HG02981 (cell line): ENCODE data around the gene PHLDA2.
"Not testable (repeated sequence)": the region's sequence is repeated elsewhere in the genome, so short reads cannot be mapped to it uniquely, and the experiment has no call there.

Source experiments
- ATAC-seq: cut with Tn5 transposase; IDR thresholded peaks from one replicate; pipeline ENCODE4 v1.9.1; 2021; ENCODE audit warnings: mild to moderate bottlenecking, moderate library complexity; ENCODE audit not compliant: unreplicated experiment

Gene PHLDA2

DNA sequence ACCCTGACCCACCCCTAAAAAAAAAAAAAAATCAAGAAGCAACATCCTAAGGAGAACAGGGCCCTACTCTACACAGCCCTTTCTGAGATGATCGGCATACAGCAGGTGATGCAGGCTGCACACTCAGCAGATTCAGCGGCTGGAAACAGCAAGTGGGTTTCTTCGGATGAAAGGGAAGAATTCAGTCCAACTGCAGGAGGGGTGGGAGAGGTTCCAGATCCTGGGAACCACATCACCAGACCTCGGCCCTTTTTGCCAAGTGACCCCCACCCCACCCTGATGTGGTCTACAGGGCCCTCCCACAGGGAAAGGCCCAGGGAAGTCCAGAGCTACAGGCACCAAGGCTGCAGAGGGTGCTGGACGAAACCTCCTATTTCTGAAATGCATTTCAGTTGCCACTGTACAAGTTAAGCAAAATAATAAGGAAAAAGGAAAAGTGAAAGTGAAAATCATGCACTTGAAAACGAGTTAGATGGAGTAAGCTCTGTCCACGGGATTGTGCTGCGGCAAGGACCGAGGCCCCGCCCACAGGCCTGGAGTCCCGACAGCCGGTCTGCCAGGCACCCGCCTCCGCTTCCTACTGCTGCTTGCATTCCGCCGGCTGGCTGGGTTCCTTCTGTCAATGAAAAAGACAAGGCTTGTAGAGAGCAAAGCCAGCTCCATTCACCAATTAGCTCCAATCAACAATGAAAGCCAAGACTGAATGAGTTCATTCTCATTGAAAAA, 16.0 kb upstream of the PHLDA2 start:
- no peak for ATAC-seq

DNA sequence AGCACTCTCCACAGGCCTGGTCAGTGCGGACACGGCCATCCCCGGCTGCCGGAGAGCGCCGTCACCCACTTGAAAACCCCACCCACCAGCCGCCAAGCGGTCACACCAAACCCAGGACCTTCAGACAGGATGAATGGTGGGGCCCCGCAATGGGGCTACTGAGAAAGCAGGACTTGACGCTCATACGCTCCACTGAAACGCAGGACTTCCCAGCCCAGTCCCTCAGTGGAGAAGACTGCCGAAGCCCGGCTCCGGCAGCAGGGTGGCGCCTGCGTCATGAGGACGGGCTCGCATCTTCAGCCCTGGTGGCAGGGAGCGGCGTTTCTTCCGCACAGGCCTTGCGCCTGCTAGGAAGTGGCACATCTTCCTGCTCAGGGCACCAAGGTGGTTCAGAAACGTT, 15.3 kb upstream of the PHLDA2 start:
- no peak for ATAC-seq

DNA sequence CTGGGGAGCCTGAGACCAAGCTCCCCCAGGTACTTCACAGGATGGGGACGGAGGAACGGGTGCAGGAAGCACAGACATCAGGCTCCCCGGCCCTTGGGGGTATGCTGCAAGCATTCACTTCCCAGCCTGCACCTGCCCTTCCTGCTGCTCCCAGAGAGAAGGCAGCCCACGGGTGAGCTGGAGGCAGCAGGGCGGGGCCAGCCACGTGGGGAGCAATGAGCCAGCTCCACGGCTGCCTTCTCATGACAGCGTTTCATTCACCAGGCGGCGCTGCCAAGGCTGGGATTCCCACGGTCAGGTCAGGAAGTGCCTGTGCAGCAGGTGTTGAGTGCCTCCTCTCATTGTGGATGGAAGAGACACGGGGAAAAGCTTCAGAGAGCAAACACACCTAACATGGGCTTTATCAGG, 14.5 kb upstream of the PHLDA2 start:
- no peak for ATAC-seq

DNA sequence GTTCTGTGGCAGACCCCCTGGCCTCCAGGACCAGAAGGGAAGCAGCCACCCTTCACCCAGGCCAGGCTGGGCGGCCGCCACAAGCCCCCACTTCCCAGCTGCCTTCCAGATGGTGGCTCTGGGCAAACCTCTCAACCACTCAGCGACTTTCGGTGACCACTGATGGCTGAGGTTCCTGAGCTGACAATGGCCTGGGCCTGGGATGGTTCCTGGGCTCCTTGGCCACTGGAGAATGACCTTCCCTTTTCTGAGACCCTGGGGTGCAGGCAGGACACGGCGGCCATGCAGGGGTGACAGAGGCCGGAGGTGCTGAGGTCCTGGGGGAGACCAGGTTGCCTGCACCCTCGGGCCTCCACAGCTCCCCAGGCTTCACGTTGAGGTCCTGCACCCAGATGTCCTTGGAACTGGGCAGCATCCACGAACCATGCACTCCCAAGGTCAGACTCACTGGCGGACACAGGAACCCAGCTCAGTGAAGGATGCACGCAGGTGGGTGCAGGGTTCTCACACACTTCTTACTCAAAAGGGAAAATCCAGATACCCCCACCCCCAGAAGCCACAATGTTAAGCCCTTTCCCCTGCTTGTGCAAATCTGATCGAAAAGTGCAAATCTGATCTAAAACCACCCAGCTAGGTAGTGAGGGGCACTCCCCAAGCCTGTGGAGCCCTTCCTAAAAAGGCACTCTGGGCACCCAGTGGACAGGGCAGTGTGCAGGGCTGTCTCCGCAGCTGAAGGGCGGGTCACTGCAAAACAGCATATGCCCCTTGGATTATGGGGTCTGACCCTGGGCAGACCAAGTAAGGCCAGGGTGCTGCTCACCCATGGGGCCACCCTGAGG, 13.9 kb upstream of the PHLDA2 start:
- no peak for ATAC-seq

DNA sequence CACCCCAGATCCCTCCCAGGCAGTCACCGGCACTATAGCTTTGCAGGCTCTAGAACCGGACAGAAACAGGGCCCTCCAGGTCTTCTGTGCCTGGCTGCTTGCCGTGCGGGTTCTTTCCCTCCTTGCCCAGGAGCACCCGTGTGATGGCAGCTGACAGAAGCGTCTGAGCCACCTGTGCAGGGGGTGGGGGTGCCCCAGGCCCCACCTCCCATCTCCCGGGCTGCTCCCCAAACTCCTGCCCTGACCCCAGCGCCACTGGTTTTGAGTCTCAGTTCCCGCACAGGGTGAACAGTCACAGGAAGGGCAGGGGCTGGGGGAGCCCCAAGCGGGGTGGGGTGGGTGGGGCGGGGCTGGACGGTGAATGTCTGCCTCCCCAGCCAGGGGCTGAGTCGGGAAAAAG, 13.2 kb upstream of the PHLDA2 start:
- ATAC-seq, result no peak

DNA sequence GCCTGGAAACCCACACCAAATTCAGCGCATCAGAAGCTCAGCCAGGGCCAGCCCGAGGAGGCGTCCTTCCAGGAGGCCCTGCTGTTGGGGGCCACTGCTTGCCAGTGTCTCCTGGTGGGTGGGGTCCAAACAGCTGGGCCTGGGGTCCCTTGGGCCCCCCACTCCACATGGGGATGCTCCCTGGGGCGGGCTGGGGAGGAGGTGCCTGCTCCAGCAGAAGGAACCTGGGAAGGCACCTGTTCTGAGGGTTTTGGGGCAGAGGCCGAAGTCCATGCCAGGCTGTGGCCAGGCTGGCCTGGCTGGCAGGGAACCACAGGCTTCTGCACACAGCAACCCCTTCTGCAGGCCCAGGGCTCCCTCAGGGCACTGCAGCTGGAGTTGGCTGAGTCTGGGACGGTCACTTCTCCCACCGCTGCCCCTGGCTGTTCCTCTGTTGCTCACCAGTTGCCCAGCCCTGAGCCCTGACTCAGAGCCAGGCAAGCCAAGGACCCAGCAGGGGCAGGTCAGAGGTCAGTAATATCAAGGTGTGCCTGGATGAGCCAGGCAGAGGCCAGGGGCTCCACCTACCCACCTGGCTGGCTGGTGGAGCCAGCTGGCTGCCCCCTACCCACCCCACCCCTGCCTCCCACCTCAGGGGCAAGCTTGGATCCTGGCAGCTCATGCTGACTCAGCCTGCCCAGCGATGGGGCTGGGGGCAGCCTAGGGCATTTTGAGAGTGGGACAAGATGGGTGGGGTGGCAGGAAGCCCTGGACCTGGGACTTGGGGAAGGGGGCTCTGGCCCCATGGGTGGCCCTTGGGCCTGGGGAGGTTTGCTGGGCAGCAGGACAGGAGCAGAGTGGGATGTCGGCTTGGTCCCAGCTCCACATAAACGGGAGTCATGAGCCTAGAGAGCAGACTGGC, 12.0 kb upstream of the PHLDA2 start:
- ATAC-seq, result no peak

DNA sequence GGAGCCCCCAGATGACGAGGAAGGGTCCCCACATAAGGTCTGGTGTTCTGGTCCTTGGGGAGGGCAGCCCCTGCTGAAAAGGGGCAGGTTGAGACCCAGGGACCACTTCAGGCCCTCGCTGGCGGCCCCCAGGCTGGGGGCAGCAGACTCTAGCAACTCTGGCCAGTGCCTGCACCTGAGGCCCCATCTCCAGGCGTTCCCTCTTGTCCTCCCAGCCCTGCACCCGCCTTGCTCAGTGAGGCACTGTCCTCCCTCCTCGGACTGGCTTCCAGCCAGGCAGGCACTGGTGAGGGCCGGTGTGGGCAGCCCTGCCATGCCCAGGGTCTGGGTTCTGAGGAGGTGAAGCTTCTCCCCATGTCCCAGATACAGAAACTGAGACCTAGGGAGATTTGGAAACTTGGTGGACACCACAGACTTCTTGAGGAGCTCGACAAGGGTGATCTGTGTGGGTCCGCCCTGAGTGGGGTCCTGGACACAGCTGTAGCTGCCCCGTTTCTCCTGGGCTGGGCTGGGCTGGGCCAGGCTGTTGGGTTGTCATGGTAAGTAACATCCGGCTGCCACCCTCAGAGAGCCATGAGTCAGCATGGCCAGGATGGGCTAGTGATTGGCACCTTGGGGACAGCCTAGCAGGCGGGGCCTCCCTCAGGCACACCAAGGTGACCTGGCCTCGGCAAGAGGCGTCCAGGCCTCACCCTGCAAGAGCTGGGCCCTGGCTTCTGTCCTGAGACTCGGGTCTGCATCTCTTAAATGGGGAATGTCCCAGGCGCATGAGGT, 11.1 kb upstream of the PHLDA2 start:
- no peak for ATAC-seq

DNA sequence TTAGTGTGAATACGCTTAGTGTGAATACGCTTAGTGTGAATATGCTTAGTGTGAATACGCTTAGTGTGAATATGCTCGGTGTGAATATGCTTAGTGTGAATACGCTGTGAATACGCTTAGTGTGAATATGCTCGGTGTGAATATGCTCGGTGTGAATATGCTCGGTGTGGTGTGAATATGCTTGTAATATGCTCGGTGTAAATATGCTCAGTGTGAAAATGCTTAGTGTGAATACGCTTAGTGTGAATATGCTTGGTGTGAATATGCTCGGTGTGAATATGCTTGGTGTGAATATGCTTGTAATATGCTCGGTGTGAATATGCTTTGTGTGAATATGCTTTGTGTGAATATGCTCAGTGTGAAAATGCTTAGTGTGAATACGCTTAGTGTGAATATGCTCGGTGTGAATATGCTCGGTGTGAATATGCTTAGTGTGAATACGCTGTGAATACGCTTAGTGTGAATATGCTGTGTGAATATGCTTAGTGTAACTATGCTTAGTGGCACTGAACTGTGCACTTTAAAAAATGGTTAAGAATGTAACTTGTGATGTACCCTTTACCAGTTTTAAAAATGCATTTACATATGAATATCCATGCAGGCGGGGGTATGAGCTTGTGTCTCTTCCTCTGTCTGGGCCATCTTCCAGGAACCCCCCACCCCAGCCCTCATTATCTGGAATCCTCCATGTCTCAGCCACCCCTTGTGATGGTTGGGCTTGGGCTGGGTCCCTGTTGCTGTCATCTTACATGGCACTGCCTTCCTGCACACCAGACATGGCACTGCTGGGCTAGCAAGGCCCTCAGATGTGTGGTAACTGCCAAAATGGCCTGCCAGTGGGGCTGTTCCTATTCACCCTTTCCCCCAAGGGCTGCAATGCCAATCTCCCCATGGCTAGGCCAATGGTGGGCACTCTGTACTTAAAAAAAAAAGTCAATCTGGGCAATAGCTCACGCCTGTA, 9.5 kb upstream of the PHLDA2 start:
- not testable (repeated sequence) for ATAC-seq

DNA sequence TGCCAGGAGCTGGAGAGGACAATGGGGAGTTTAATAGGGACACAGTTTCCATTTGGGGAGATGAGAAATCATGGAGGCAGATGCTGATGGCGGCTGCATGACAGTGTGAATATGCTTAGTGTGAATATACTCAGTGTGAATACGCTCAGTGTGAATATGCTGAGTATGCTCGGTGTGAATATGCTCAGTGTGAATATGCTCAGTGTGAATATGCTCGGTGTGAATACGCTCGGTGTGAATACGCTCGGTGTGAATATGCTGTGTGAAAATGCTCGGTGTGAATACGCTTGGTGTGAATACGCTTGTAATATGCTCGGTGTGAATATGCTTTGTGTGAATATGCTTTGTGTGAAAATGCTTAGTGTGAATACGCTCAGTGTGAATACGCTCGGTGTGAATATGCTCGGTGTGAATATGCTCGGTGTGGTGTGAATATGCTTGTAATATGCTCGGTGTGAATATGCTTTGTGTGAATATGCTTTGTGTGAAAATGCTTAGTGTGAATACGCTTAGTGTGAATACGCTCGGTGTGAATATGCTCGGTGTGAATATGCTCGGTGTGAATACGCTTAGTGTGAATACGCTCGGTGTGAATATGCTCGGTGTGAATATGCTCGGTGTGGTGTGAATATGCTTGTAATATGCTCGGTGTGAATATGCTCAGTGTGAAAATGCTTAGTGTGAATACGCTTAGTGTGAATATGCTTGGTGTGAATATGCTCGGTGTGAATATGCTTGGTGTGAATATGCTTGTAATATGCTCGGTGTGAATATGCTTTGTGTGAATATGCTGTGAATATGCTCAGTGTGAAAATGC, 8.6 kb upstream of the PHLDA2 start:
- not testable (repeated sequence) for ATAC-seq

DNA sequence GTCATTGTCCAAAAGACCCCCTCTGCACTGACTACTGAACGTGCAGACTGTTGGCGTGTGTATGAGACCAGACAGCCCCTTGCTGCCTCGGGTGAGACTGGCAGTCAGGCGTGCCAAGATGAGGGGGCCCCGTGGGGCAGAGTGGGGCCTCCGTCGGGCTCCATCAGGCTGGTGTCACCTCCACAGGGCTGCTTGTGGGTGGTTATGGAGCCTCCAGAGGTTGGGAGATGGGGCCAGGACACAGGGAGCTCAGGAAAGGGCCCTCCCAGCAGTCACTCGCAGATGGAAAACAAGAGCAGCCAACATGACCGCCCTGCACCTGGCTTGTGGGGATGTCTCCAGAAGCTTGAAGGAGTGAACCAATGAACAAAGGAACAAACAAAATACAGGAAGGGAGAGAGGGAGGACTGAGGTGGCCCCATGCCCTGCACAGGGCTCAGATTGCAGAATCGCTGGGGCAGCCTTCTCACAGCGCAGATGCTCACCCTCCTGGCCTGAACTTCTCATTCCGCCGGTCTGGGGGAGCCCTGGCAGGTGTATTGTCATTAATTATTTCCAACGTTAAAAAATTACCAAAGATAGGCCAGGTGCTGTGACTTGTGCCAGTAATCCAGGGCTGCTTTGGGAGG, 5.5 kb upstream of the PHLDA2 start:
- ATAC-seq, result no peak

DNA sequence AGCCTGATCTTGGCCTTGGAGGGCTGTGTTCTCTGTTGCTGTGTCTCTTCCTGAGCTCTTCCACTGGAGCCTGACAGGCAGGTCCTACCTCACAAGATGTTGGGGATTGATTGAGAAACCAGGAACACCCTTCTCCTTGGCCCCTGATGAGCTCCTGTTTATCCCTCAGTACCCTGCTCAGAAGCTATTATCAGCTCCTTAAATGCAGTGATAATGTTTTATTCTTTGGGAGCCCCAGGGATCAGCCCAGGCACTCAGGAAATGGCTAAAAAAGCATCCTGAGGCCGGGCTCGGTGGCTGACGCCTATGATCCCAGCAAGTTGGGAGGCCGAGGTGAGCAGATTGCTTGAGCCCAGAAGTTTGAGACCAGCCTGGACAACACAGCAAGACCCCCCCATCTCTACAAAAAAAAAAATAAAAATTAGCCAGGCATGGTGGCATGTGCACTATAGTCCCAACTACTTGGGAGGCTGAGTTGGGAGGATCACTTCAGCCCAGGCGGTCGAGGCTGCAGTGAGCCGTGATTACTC, 4.9 kb upstream of the PHLDA2 start:
- ATAC-seq, result no peak

DNA sequence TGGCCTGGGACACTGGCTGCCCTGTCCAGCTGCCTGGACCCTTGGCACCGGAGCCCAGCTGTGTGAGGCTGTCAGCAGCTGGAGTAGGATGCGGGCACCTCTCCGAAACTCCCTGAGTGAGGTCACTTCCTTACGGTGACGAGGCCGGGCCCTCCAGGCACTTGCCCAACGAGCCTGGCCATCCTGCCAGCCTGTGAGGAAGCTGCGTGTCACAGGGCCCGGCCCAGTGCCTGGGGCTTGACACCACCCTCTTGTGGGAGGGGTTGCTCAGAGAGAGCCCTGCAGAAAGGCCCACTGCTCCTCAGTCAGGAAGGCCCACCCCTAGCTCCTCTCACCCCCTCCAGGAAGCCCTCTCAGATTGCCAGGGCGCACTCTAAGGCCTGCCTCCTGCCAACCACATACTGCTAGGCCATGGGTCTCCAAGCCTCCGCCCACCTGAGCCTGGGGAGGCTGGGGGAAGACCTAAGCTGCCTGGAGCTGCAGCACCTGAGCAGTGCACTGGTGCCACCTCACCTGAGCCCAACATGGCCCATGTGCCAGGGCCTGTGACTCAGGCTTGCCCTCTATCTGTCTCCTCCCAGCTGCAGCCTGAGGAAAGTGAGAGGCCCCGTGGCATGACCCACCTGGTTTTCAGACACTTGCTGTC, 4.3 kb upstream of the PHLDA2 start:
- no peak for ATAC-seq

DNA sequence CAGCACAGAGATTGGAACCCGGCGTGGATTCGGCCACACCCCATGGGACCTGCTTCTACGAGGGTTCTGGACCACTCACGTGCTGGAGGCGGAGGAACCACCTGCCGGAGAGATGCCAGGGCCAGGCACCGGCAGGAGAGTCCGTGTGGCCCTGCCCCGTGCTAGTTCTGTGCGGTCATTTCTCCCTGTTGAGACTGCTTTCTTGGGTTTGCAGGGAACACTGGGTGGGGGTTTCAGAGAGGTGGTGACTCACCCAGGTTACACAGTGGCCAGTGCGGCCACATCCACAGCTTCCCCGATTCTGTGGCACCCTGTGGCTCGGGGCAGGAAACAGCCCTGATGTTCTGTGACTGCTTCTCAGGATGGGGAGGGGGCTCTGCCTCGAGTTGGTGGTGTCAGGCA, 3.6 kb upstream of the PHLDA2 start:
- no peak for ATAC-seq

DNA sequence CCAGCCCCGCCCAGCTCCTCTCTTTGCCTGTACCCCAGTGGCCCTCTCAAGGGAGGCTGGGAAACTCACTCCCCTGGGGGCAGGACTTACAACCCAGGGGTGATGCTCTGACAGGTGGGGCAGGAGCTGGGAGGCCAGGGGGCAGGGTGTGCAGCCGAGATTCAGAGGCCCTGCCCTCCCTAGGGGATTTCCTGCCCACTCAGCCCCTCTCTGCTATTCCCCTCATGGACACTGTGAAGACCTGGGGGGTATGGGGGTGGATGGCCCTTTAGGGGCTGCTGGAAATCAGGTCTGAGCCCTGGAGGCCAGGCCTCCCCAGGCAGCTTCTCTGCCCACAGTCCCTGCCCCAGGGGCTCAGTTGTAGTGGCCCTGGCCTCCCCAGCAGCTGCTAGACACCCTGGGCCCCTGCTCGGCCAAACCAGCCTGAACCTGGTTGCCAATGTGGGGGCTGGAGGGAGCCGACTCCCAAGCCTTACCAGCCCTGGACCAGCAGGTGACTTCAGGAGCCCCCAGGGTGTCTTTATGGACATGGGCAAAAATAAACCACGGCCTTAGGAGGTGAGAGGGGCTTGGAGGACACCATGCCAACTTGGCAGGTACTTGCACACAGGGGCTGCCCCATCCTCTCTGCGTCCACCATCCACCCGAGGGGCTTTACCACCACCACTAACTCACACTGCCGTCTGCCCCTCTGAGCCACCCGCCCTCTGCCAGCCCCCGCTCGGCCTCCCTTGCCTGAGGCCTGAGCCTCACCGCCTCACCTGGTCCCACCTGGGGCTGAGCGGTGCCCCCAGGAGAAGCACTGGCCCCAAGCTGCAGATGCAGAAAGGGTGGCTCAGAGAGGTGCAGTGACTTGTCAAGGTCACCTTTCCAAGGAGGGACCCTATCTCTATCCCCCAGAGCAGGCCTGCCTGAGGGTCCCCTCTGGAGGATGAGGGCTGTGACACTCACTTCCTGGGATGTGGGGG, 2.8 kb upstream of the PHLDA2 start:
- no peak for ATAC-seq

DNA sequence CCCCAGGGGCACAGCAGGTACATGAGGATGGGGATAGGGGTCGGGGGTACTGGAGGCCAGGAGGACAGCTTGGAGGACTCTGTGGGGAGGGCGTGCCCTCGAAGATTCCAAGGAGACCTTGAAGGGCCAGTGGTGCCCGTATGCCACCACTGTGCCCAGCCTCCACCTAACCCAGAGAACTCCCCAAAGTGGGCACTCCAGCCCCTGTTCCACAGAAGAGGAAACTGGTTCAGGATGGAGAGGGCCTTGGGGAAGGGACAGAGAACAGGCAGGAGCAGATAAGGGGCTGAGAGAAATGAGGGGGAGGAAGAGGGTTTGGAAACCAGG, 2.2 kb upstream of the PHLDA2 start:
- ATAC-seq, result no peak

DNA sequence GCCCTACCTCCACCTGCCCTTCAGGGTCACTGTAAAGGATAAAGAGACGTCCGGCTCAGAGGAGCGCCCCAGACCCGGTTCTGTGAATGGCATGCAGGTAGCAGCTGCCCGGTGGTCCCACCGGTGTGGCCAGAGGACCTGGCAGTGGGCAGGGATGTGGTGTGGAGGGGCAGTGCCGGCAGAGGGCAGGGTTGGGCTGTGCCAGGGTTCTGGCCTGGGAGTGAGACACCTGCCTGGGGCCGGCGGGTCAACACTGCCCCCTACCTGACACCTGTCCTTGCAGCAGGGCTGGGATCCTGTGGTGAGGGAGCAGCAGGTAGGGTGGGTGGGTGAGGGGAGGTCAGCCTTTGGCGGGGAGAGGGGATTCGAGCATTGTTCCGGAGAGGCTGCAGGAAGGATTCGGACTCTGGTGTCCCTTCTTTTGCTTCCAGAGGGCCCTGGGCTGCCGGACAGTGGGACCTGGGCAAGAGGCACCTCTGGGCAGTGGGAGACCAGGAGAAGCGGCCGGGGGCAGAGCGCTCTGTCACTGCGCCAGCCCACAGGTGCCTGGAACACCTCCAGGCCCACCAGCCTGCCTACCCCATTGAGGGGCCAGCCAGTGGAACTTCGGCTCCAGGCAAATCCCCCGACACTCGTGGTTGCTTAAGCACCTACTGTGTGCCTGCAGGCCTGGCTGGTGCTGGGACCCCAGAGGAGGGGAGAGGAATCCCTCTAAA, 1.6 kb upstream of the PHLDA2 start:
- ATAC-seq, result no peak
